Measurements from ENCODE around the gene URB1.
A peak's percentile ranks its signal among the peaks of the same experiment; 100 is the strongest.

The URB1 gene

DNA sequence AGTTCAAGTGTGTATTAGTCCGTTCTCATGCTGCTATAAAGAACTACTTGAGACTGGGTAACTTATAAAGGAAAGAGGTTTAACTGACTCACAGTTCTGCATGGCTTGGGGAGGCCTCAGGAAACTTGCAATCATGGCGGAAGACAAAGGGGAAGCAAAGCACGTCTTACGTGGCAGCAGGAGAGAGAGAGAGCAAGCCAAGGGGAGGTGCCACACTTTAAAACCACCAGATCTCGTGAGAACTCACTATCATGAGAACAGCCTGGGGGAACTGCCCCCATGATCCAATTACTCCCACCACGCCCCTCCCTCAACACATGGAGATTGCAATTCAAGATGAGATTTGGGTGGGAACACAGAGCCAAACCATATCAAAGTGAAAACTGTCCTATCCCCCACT, 109.8 kb downstream of the URB1 start:
- Histone ChIP-seq H3K4me1 (ENCODE audit: control insufficient read depth, low read depth, low read length) (no peaks in the 10 kb centered on the region), H3K18ac (ENCODE audit: low read length) (no peak overlapping the region), H3K27me3 (ENCODE audit: insufficient read depth, low read length, poor library complexity) (no peaks in the 10 kb centered on the region), H2BK5ac (ENCODE audit: low read length) (no peak overlapping the region), H3K56ac (ENCODE audit: low read length) (no peak overlapping the region), H3K4me2 (ENCODE audit: low read length) (no peak overlapping the region), H4K8ac (ENCODE audit: low read depth, low read length) (no peak overlapping the region), H3K23ac (ENCODE audit: low read length) (no peak overlapping the region), H3K9ac (ENCODE audit: low read length) (no peak overlapping the region), H3K27ac (ENCODE audit: low read depth, low read length) (no peak overlapping the region), H2BK15ac (replicated peaks; ENCODE audit: low read depth) (no peak overlapping the region), H3K4ac (ENCODE audit: low read depth, low read length) (no peak overlapping the region), H4K5ac (ENCODE audit: low read length) (no peak overlapping the region), H3K36me3 (ENCODE audit: control insufficient read depth, insufficient read depth, low read length) (no peaks in the 10 kb centered on the region), H3K79me1 (ENCODE audit: low read length) (peaks cover 1% of the 10 kb centered on the region), H3K79me2 (ENCODE audit: control insufficient read depth, insufficient read depth, low read length) (peaks cover 3% of the 10 kb centered on the region), H2AK5ac (ENCODE audit: low read length) (no peak overlapping the region), H2BK120ac (ENCODE audit: low read depth, low read length) (no peak overlapping the region), H3K4me3 (ENCODE audit: low read length) (no peak overlapping the region)
- DNase-seq = no peak
- WGBS (ENCODE audit: extremely low coverage, insufficient coverage, low lambda C conversion rate) = no CpG with 5 or more reads among the region's 6 CpGs

DNA sequence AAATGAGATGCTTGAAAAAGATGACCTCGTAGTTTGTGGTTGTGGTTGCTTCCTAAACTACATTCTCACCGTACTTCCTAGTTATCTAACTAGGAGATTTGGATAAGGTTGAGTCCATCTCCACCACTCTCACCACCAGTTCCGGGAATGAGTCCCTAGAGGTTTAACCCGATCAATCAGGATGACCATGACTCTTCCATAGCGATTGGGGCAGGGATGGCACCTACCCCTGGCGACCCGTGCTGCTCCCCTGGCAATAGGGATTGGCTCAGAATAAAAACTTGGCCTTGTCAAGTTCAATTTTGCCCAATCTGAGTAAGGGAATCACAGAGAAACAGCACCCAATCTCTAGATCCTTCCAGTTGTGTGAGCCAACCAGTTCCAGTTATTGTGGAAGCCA, 111.3 kb downstream of the URB1 start:
- peaks cover 10% of the 10 kb centered on the region for H3K79me2 ChIP-seq (ENCODE audit: control insufficient read depth, insufficient read depth, low read length)
- no peak overlapping the region for H2BK15ac ChIP-seq (replicated peaks; ENCODE audit: low read depth)
- H3K4me2 ChIP-seq (ENCODE audit: low read length) = no peak overlapping the region
- no peak overlapping the region for H2BK5ac ChIP-seq (ENCODE audit: low read length)
- peaks cover 1% of the 10 kb centered on the region for H3K79me1 ChIP-seq (ENCODE audit: low read length)
- H4K5ac ChIP-seq (ENCODE audit: low read length) = no peak overlapping the region
- WGBS (ENCODE audit: extremely low coverage, insufficient coverage, low lambda C conversion rate) = no CpG with 5 or more reads among the region's 7 CpGs
- H4K8ac ChIP-seq (ENCODE audit: low read depth, low read length) = no peak overlapping the region
- no peak overlapping the region for H3K23ac ChIP-seq (ENCODE audit: low read length)
- no peak overlapping the region for H2AK5ac ChIP-seq (ENCODE audit: low read length)
- H3K9ac ChIP-seq (ENCODE audit: low read length) = no peak overlapping the region
- DNase-seq = no peak
- H3K36me3 ChIP-seq (ENCODE audit: control insufficient read depth, insufficient read depth, low read length) = no peaks in the 10 kb centered on the region
- H3K56ac ChIP-seq (ENCODE audit: low read length) = no peak overlapping the region
- H3K27me3 ChIP-seq (ENCODE audit: insufficient read depth, low read length, poor library complexity) = no peaks in the 10 kb centered on the region
- no peak overlapping the region for H2BK120ac ChIP-seq (ENCODE audit: low read depth, low read length)
- no peak overlapping the region for H3K4me3 ChIP-seq (ENCODE audit: low read length)
- no peak overlapping the region for H3K18ac ChIP-seq (ENCODE audit: low read length)
- no peak overlapping the region for H3K4ac ChIP-seq (ENCODE audit: low read depth, low read length)
- no peak overlapping the region for H3K27ac ChIP-seq (ENCODE audit: low read depth, low read length)
- H3K4me1 ChIP-seq (ENCODE audit: control insufficient read depth, low read depth, low read length) = no peaks in the 10 kb centered on the region

DNA sequence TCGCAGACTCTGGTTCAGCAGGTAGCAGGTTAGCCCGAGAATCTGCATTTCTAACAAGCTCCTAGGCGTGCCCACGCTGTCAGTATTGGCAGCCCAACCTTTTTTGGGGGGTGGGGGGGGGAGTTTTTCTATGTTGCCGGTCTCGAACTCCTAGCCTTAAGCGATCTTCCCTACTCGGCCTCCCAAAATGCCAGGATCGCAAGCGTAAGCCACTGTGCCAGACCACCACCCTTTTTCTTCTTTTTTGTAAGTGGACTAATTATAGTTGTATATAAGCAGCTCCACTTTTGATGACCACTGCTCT, 113.5 kb downstream of the URB1 start:
- Histone ChIP-seq H2BK120ac (ENCODE audit: low read depth, low read length) (no peak overlapping the region), H3K56ac (ENCODE audit: low read length) (peak overlapping the region; percentile 88), H3K79me1 (ENCODE audit: low read length) (peaks cover 7% of the 10 kb centered on the region), H3K27me3 (ENCODE audit: insufficient read depth, low read length, poor library complexity) (no peaks in the 10 kb centered on the region), H4K8ac (ENCODE audit: low read depth, low read length) (peak overlapping the region; percentile 5), H3K79me2 (ENCODE audit: control insufficient read depth, insufficient read depth, low read length) (peaks cover 10% of the 10 kb centered on the region), H3K4me1 (ENCODE audit: control insufficient read depth, low read depth, low read length) (no peaks in the 10 kb centered on the region), H2BK15ac (replicated peaks; ENCODE audit: low read depth) (no peak overlapping the region), H3K27ac (ENCODE audit: low read depth, low read length) (no peak overlapping the region), H3K18ac (ENCODE audit: low read length) (no peak overlapping the region), H3K9ac (ENCODE audit: low read length) (peak overlapping the region; percentile 82), H2BK5ac (ENCODE audit: low read length) (no peak overlapping the region), H3K4me3 (ENCODE audit: low read length) (peak overlapping the region; percentile 67), H2AK5ac (ENCODE audit: low read length) (no peak overlapping the region), H4K5ac (ENCODE audit: low read length) (no peak overlapping the region), H3K36me3 (ENCODE audit: control insufficient read depth, insufficient read depth, low read length) (no peaks in the 10 kb centered on the region), H3K4ac (ENCODE audit: low read depth, low read length) (no peak overlapping the region), H3K23ac (ENCODE audit: low read length) (no peak overlapping the region), H3K4me2 (ENCODE audit: low read length) (peak overlapping the region; percentile 88)
- WGBS (ENCODE audit: extremely low coverage, insufficient coverage, low lambda C conversion rate) = no CpG with 5 or more reads among the region's 10 CpGs
- DNase-seq = no peak

DNA sequence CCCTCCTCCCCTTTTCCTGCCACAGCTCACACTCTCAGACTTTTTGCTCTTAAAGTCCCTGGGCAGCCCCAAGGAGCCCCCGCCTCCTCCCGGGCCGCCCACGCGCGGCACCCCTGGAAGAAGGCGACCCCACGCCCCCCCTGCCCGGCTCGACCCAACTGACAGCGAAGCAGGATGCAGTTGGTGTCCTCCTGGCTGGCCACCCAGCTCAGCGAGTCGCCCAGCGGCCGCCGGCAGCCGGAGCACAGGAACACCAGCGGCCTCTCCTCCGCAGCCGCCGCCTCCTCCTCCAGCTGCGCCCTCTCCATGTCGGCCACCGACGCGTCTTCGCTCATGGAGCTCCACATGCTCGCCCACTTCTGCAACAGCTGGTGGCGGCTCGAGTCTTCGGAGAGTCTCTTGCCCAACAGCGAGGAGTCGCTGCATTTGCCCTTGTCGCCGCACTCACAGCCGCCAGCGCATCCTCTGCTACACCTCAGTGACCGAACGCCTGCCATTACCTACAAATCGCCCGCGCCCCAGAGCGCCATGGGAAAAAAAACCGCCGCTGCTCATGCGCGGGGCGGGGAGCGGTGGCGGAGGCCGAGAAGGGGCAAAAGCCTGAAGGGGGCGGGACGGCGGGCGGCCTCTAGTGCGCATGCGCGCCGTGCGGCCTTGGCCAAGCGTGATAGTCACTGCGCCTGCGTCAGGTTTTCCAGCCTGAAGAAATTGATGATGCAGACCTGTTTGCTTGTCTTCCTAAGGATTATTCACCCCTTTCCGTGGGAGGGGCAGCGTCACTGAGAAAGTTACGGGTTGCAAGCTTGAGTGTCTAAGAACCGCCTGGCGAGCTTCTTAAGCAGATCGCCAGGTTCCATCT, 114.1 kb downstream of the URB1 start, which contains the start of gene MIS18A:
MIS18A (minus strand) TSS at position 532 of the 859 bp plus-strand sequence; CDS start at position 497, 35 bp downstream.
- no CpG with 5 or more reads among the region's 69 CpGs for WGBS (ENCODE audit: extremely low coverage, insufficient coverage, low lambda C conversion rate)
- H3K23ac ChIP-seq (ENCODE audit: low read length) = no peak within 1 kb of the TSS
- H3K79me2 ChIP-seq (ENCODE audit: control insufficient read depth, insufficient read depth, low read length) = peaks cover 10% of the 10 kb centered on the region

DNA sequence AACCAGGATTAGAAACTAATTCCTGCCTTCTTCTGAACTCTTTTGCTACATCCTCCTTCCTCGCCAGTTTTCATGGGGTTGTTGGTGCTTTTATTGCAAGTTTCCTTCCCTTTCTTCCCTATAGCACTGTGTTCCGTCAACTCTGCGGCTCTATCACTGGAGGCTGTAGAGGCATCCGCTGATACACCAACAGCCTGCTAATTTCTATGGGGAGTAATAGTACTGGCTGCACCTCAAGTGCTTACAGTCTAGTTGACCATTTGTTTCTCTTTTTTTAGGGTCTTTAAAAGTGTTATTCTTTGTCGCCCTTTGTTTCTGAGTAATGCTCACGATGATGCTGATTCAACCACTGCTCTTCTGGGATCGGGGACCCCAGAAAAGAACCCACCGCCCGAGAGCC, 114.7 kb downstream of the URB1 start:
- Histone ChIP-seq H3K79me1 (ENCODE audit: low read length) (peaks cover 7% of the 10 kb centered on the region), H4K5ac (ENCODE audit: low read length) (no peak overlapping the region), H2AK5ac (ENCODE audit: low read length) (no peak overlapping the region), H3K4me2 (ENCODE audit: low read length) (peak overlapping the region; percentile 98), H3K18ac (ENCODE audit: low read length) (no peak overlapping the region), H3K36me3 (ENCODE audit: control insufficient read depth, insufficient read depth, low read length) (peaks cover 2% of the 10 kb centered on the region), H3K9ac (ENCODE audit: low read length) (peak overlapping the region; percentile 71), H2BK120ac (ENCODE audit: low read depth, low read length) (no peak overlapping the region), H3K4ac (ENCODE audit: low read depth, low read length) (peak overlapping the region; percentile 20), H3K56ac (ENCODE audit: low read length) (peak overlapping the region; percentile 91), H2BK15ac (replicated peaks; ENCODE audit: low read depth) (no peak overlapping the region), H3K79me2 (ENCODE audit: control insufficient read depth, insufficient read depth, low read length) (peaks cover 10% of the 10 kb centered on the region), H4K8ac (ENCODE audit: low read depth, low read length) (no peak overlapping the region), H3K4me3 (ENCODE audit: low read length) (peak overlapping the region; percentile 67), H3K27me3 (ENCODE audit: insufficient read depth, low read length, poor library complexity) (no peaks in the 10 kb centered on the region), H3K27ac (ENCODE audit: low read depth, low read length) (no peak overlapping the region), H2BK5ac (ENCODE audit: low read length) (no peak overlapping the region), H3K4me1 (ENCODE audit: control insufficient read depth, low read depth, low read length) (no peaks in the 10 kb centered on the region), H3K23ac (ENCODE audit: low read length) (no peak overlapping the region)
- DNase-seq = peak; percentile 25
- WGBS (ENCODE audit: extremely low coverage, insufficient coverage, low lambda C conversion rate) = no CpG with 5 or more reads among the region's 9 CpGs

More for the DNA sequence above, 114.1 kb downstream of the URB1 start, which contains the start of gene MIS18A:
- Histone ChIP-seq H3K27ac (ENCODE audit: low read depth, low read length) (no peak within 1 kb of the TSS), H2BK120ac (ENCODE audit: low read depth, low read length) (no peak within 1 kb of the TSS), H2AK5ac (ENCODE audit: low read length) (no peak within 1 kb of the TSS), H3K18ac (ENCODE audit: low read length) (peak within 1 kb of the TSS; percentile 57), H2BK15ac (replicated peaks; ENCODE audit: low read depth) (no peak within 1 kb of the TSS), H3K79me1 (ENCODE audit: low read length) (peaks cover 7% of the 10 kb centered on the region), H3K9ac (ENCODE audit: low read length) (peak within 1 kb of the TSS; percentile 82), H3K4ac (ENCODE audit: low read depth, low read length) (peak within 1 kb of the TSS; percentile 20), H3K56ac (ENCODE audit: low read length) (peak within 1 kb of the TSS; percentile 91), H3K27me3 (ENCODE audit: insufficient read depth, low read length, poor library complexity) (no peaks in the 10 kb centered on the region), H2BK5ac (ENCODE audit: low read length) (no peak within 1 kb of the TSS), H3K4me1 (ENCODE audit: control insufficient read depth, low read depth, low read length) (no peaks in the 10 kb centered on the region), H3K36me3 (ENCODE audit: control insufficient read depth, insufficient read depth, low read length) (peaks cover 1% of the 10 kb centered on the region), H3K4me3 (ENCODE audit: low read length) (peak within 1 kb of the TSS; percentile 67), H3K4me2 (ENCODE audit: low read length) (peak within 1 kb of the TSS; percentile 98), H4K8ac (ENCODE audit: low read depth, low read length) (peak within 1 kb of the TSS; percentile 5), H4K5ac (ENCODE audit: low read length) (no peak within 1 kb of the TSS)
- peak; percentile 96 for DNase-seq

Measured in mesendoderm (in vitro differentiated cells).